Cardiac muscle cell (in vitro differentiated cells and primary cell): ENCODE results near the gene GALNT10. TPM values are rescaled to one million over a fixed set of nuclear protein-coding genes. Genes with fewer than 3 reads are reported as not detected.

ENCODE experiments used
- DNase-seq, 2 donors: peaks; one replicate each; pipeline versions ENCODE4 v3.0.0 to v3.0.0-alpha.2; 2010 to 2017; ENCODE audit warnings: low read depth in 1 of 2, low spot score in 1 of 2
- H3K27ac ChIP-seq: fragments of 200-600 bp; sonication (generic); 2 replicates; pipeline ENCODE4 v1.5.1; 2016
- H3K27me3 ChIP-seq: fragments of 200-600 bp; sonication (generic); 2 replicates; pipeline ENCODE4 v1.6.0; 2016; ENCODE audit warnings: control low read depth
- H3K36me3 ChIP-seq: fragments of 200-600 bp; sonication (generic); 2 replicates; pipeline ENCODE4 v1.5.1; 2016; ENCODE audit warnings: control low read depth
- H3K4me1 ChIP-seq: fragments of 200-600 bp; sonication (generic); 2 replicates; pipeline ENCODE4 v1.8.1; 2017; ENCODE audit warnings: low read depth, mild to moderate bottlenecking, mixed run types
- H3K4me3 ChIP-seq: fragments of 200-600 bp; sonication (generic); 2 replicates; pipeline ENCODE4 v1.5.1; 2016; ENCODE audit warnings: mild to moderate bottlenecking
- H3K9me3 ChIP-seq: fragments of 200-600 bp; sonication (generic); 2 replicates; pipeline ENCODE4 v1.5.1; 2017; ENCODE audit warnings: low read depth, mild to moderate bottlenecking, control low read depth
- CTCF ChIP-seq: IDR thresholded peaks from 2 replicates; pipeline ENCODE4 v1.5.1; 2012; ENCODE audit warnings: low read depth, mild to moderate bottlenecking, low read length
- polyA plus RNA-seq: library from polyadenylated mRNA; unstranded; fragments of >200 nt; fragmentation: Nextera tagmentation; extraction: Ambion mirVana; gene quantifications from 2 replicates; pipeline ENCODE4 v1.2.1, GENCODE V29; 2016
- total RNA-seq: library from RNA; depleted of rRNA; stranded (reverse); fragments of >200 nt; gene quantifications from 2 replicates; pipeline ENCODE4 v1.2.3, GENCODE V29; 2016

Gene GALNT10
- total and polyA plus RNA-seq, 2 experiments from 2014 or later, result 8.2 TPM

- H3K4me1 ChIP-seq, result no peaks in the 10 kb centered on the region
- H3K4me3 ChIP-seq, result no peak overlapping the region
- no peaks in the 10 kb centered on the region for H3K36me3 ChIP-seq
- no peak overlapping the region for H3K27ac ChIP-seq
- H3K27me3 ChIP-seq, result no peaks in the 10 kb centered on the region
- no peak for DNase-seq
- TF ChIP-seq CTCF, result no peak
- no peaks in the 10 kb centered on the region for H3K9me3 ChIP-seq
Observed at GRCh38 chr5:154397652-154398406, 207.3 kb downstream of the GALNT10 start.

- H3K9me3 ChIP-seq, result no peaks in the 10 kb centered on the region
- no peak overlapping the region for H3K27ac ChIP-seq
- no peaks in the 10 kb centered on the region for H3K27me3 ChIP-seq
- H3K36me3 ChIP-seq, result no peaks in the 10 kb centered on the region
- TF ChIP-seq CTCF, result no peak
- H3K4me1 ChIP-seq, result peaks cover 9% of the 10 kb centered on the region
- DNase-seq, result no peak
- no peak overlapping the region for H3K4me3 ChIP-seq
Observed at GRCh38 chr5:154400678-154401077, 210.1 kb downstream of the GALNT10 start.

GRCh38 chr5:154401355-154401754 lies 210.8 kb downstream of the GALNT10 start:
- H3K4me3 ChIP-seq, result no peak overlapping the region
- no peaks in the 10 kb centered on the region for H3K36me3 ChIP-seq
- H3K9me3 ChIP-seq, result no peaks in the 10 kb centered on the region
- no peak for TF ChIP-seq CTCF
- no peaks in the 10 kb centered on the region for H3K27me3 ChIP-seq
- H3K27ac ChIP-seq, result no peak overlapping the region
- no peak for DNase-seq
- peaks cover 10% of the 10 kb centered on the region for H3K4me1 ChIP-seq

- peaks cover 10% of the 10 kb centered on the region for H3K4me1 ChIP-seq
- H3K4me3 ChIP-seq, result no peak overlapping the region
- DNase-seq, result no peak
- no peak for TF ChIP-seq CTCF
- H3K9me3 ChIP-seq, result no peaks in the 10 kb centered on the region
- H3K36me3 ChIP-seq, result no peaks in the 10 kb centered on the region
- no peak overlapping the region for H3K27ac ChIP-seq
- H3K27me3 ChIP-seq, result no peaks in the 10 kb centered on the region
Observed at GRCh38 chr5:154401931-154402330, 211.4 kb downstream of the GALNT10 start.

- Histone ChIP-seq H3K4me1 (peaks cover 10% of the 10 kb centered on the region), H3K27me3 (no peaks in the 10 kb centered on the region)
- TF ChIP-seq CTCF, result no peak
Observed at GRCh38 chr5:154402611-154403010, 212.1 kb downstream of the GALNT10 start.

More at GRCh38 chr5:154402611-154403010, 212.1 kb downstream of the GALNT10 start:
- Histone ChIP-seq H3K4me3 (no peak overlapping the region), H3K9me3 (no peaks in the 10 kb centered on the region), H3K27ac (no peak overlapping the region), H3K36me3 (no peaks in the 10 kb centered on the region)
- no peak for DNase-seq
